Activated naive CD8-positive, alpha-beta T cell (primary cell): ENCODE measurements around the gene COL4A2.

ENCODE experiments used
- H3K27ac Mint-ChIP-seq: one replicate; pipeline ENCODE4 v1.8.0; 2021; ENCODE audit warnings: mixed read lengths
- H3K27me3 Mint-ChIP-seq: one replicate; pipeline ENCODE4 v1.8.0; 2021; ENCODE audit warnings: mixed read lengths
- H3K36me3 Mint-ChIP-seq: one replicate; pipeline ENCODE4 v1.8.0; 2021; ENCODE audit warnings: mixed read lengths
- H3K4me1 Mint-ChIP-seq: one replicate; pipeline ENCODE4 v1.8.0; 2021; ENCODE audit warnings: low read depth, mixed read lengths
- H3K4me3 Mint-ChIP-seq: one replicate; pipeline ENCODE4 v1.8.0; 2021; ENCODE audit warnings: mild to moderate bottlenecking, mixed read lengths
- H3K9me3 Mint-ChIP-seq: one replicate; pipeline ENCODE4 v1.8.0; 2021; ENCODE audit warnings: low read depth, mixed read lengths

The COL4A2 gene

GRCh38 chr13:110350509-110350908 lies 43.4 kb downstream of the COL4A2 start:
- no peak overlapping the region for H3K4me3 Mint-ChIP-seq
- H3K4me1 Mint-ChIP-seq: no peaks in the 10 kb centered on the region
- peaks cover 8% of the 10 kb centered on the region for H3K27me3 Mint-ChIP-seq
- H3K27ac Mint-ChIP-seq: no peak overlapping the region
- H3K9me3 Mint-ChIP-seq: no peaks in the 10 kb centered on the region
- H3K36me3 Mint-ChIP-seq: no peaks in the 10 kb centered on the region

- Mint-ChIP-seq H3K36me3 (no peaks in the 10 kb centered on the region), H3K9me3 (no peaks in the 10 kb centered on the region), H3K4me3 (no peak overlapping the region), H3K27ac (no peak overlapping the region), H3K27me3 (peaks cover 8% of the 10 kb centered on the region), H3K4me1 (no peaks in the 10 kb centered on the region)
Observed at GRCh38 chr13:110351636-110352420, 44.7 kb downstream of the COL4A2 start.

- H3K4me3 Mint-ChIP-seq: no peak overlapping the region
- no peaks in the 10 kb centered on the region for H3K4me1 Mint-ChIP-seq
- H3K27ac Mint-ChIP-seq: no peak overlapping the region
- H3K27me3 Mint-ChIP-seq: peaks cover 8% of the 10 kb centered on the region
- H3K9me3 Mint-ChIP-seq: no peaks in the 10 kb centered on the region
- H3K36me3 Mint-ChIP-seq: no peaks in the 10 kb centered on the region
Observed at GRCh38 chr13:110352735-110353134, 45.7 kb downstream of the COL4A2 start.

GRCh38 chr13:110353339-110353977 lies 46.4 kb downstream of the COL4A2 start:
- Mint-ChIP-seq H3K27ac (no peak overlapping the region), H3K4me1 (no peaks in the 10 kb centered on the region), H3K27me3 (peaks cover 8% of the 10 kb centered on the region), H3K36me3 (no peaks in the 10 kb centered on the region), H3K4me3 (no peak overlapping the region), H3K9me3 (no peaks in the 10 kb centered on the region)

GRCh38 chr13:110354123-110354627 lies 47.1 kb downstream of the COL4A2 start:
- no peaks in the 10 kb centered on the region for H3K36me3 Mint-ChIP-seq
- no peak overlapping the region for H3K27ac Mint-ChIP-seq
- peaks cover 8% of the 10 kb centered on the region for H3K27me3 Mint-ChIP-seq
- H3K4me1 Mint-ChIP-seq: no peaks in the 10 kb centered on the region
- H3K9me3 Mint-ChIP-seq: no peaks in the 10 kb centered on the region
- no peak overlapping the region for H3K4me3 Mint-ChIP-seq

- Mint-ChIP-seq H3K9me3 (no peaks in the 10 kb centered on the region), H3K4me1 (no peaks in the 10 kb centered on the region), H3K27ac (no peak overlapping the region), H3K27me3 (peaks cover 8% of the 10 kb centered on the region), H3K36me3 (no peaks in the 10 kb centered on the region), H3K4me3 (no peak overlapping the region)
Observed at GRCh38 chr13:110354715-110355473, 47.8 kb downstream of the COL4A2 start.

GRCh38 chr13:110356362-110356761 lies 49.3 kb downstream of the COL4A2 start:
- H3K4me1 Mint-ChIP-seq: no peaks in the 10 kb centered on the region
- H3K27ac Mint-ChIP-seq: no peak overlapping the region
- H3K27me3 Mint-ChIP-seq: peaks cover 10% of the 10 kb centered on the region

GRCh38 chr13:110358381-110358780 lies 51.3 kb downstream of the COL4A2 start:
- Mint-ChIP-seq H3K36me3 (no peaks in the 10 kb centered on the region), H3K4me1 (no peaks in the 10 kb centered on the region), H3K4me3 (no peak overlapping the region), H3K27me3 (peaks cover 9% of the 10 kb centered on the region), H3K9me3 (no peaks in the 10 kb centered on the region), H3K27ac (no peak overlapping the region)

More at GRCh38 chr13:110356362-110356761, 49.3 kb downstream of the COL4A2 start:
- H3K4me3 Mint-ChIP-seq: no peak overlapping the region
- no peaks in the 10 kb centered on the region for H3K36me3 Mint-ChIP-seq
- H3K9me3 Mint-ChIP-seq: no peaks in the 10 kb centered on the region

GRCh38 chr13:110359840-110360301 lies 52.8 kb downstream of the COL4A2 start:
- Mint-ChIP-seq H3K4me3 (no peak overlapping the region), H3K4me1 (no peaks in the 10 kb centered on the region), H3K27me3 (peaks cover 8% of the 10 kb centered on the region), H3K9me3 (no peaks in the 10 kb centered on the region), H3K27ac (no peak overlapping the region), H3K36me3 (no peaks in the 10 kb centered on the region)

GRCh38 chr13:110360598-110360997 lies 53.5 kb downstream of the COL4A2 start:
- Mint-ChIP-seq H3K4me3 (no peak overlapping the region), H3K27me3 (peaks cover 8% of the 10 kb centered on the region), H3K4me1 (no peaks in the 10 kb centered on the region), H3K27ac (no peak overlapping the region), H3K9me3 (no peaks in the 10 kb centered on the region), H3K36me3 (no peaks in the 10 kb centered on the region)

GRCh38 chr13:110361365-110361911 lies 54.4 kb downstream of the COL4A2 start:
- no peaks in the 10 kb centered on the region for H3K36me3 Mint-ChIP-seq
- H3K4me3 Mint-ChIP-seq: no peak overlapping the region
- H3K27me3 Mint-ChIP-seq: peaks cover 9% of the 10 kb centered on the region

GRCh38 chr13:110363010-110363409 lies 55.9 kb downstream of the COL4A2 start:
- no peaks in the 10 kb centered on the region for H3K4me1 Mint-ChIP-seq
- H3K4me3 Mint-ChIP-seq: no peak overlapping the region
- H3K9me3 Mint-ChIP-seq: no peaks in the 10 kb centered on the region
- H3K36me3 Mint-ChIP-seq: no peaks in the 10 kb centered on the region
- no peak overlapping the region for H3K27ac Mint-ChIP-seq
- peaks cover 9% of the 10 kb centered on the region for H3K27me3 Mint-ChIP-seq

More at GRCh38 chr13:110361365-110361911, 54.4 kb downstream of the COL4A2 start:
- Mint-ChIP-seq H3K27ac (no peak overlapping the region), H3K4me1 (no peaks in the 10 kb centered on the region), H3K9me3 (no peaks in the 10 kb centered on the region)

- Mint-ChIP-seq H3K4me1 (no peaks in the 10 kb centered on the region), H3K36me3 (no peaks in the 10 kb centered on the region), H3K27me3 (peaks cover 9% of the 10 kb centered on the region), H3K4me3 (no peak overlapping the region), H3K9me3 (no peaks in the 10 kb centered on the region), H3K27ac (no peak overlapping the region)
Observed at GRCh38 chr13:110364081-110364480, 57.0 kb downstream of the COL4A2 start.

- H3K4me3 Mint-ChIP-seq: no peak overlapping the region
- H3K27me3 Mint-ChIP-seq: peaks cover 11% of the 10 kb centered on the region
- H3K36me3 Mint-ChIP-seq: no peaks in the 10 kb centered on the region
Observed at GRCh38 chr13:110365876-110366275, 58.8 kb downstream of the COL4A2 start.

More at GRCh38 chr13:110365876-110366275, 58.8 kb downstream of the COL4A2 start:
- no peaks in the 10 kb centered on the region for H3K4me1 Mint-ChIP-seq
- H3K9me3 Mint-ChIP-seq: no peaks in the 10 kb centered on the region
- no peak overlapping the region for H3K27ac Mint-ChIP-seq
